ENCODE data around the gene STAT6.

- TF ChIP-seq CTCF (IDR thresholded peaks at IDR 0.05; ENCODE audit: low read length) = no peak
- TF ChIP-seq EZH2 (IDR thresholded peaks at IDR 0.05; ENCODE audit: borderline replicate concordance, low read length) = no peak
Measured at GRCh38 chr12:57085999-57086492, 25.1 kb downstream of the STAT6 start.
